ENCODE results near the gene ANKRD36.
"Not testable (repeated sequence)": the region's sequence is repeated elsewhere in the genome, so short reads cannot be mapped to it uniquely, and the experiment has no call there.

The ANKRD36 gene

DNA sequence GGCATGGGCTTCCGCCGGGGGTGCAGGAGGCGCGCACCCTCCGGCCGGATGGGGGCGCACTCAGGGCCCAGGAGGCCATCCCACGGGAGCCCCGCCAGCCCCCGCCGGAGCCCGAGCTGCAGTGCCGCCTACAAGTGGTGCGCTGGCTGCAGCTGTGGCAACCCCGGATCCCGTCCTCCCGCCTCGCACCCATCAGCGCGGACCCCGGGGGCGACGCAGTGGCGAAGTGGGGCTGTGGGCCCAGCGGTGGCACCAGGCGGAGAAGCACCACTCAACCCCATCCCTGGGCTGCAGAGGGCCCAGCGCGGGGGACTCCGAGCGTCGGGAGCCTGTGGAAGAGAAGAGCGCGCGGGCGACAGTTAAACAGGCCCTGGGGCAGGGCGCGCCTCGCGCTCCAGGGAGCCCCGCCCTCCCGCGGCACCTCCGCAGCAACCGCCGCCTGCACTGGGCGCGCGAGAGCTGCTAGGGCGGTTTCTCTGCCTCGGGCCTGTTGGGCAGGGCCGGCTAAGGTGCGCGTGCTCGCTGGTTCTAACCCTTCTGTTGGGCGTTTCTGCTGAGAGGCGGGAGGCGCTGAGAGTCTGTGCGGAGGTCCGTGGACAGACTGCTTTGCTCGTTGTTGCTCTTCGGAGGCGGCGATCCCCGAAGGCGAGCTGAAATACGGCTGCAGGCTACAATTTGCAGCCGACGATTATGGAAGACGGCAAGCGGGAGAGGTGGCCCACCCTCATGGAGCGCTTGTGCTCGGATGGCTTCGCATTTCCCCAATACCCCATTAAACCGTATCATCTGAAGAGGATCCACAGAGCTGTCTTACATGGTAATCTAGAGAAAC is at the start of gene ANKRD36:
TSS of gene ANKRD36 (plus strand) at position 104 of the 832 bp plus-strand sequence. CDS start at position 691, 587 bp downstream.
- peak; percentile 59 for DNase-seq (ENCODE audit: low read depth)

DNA sequence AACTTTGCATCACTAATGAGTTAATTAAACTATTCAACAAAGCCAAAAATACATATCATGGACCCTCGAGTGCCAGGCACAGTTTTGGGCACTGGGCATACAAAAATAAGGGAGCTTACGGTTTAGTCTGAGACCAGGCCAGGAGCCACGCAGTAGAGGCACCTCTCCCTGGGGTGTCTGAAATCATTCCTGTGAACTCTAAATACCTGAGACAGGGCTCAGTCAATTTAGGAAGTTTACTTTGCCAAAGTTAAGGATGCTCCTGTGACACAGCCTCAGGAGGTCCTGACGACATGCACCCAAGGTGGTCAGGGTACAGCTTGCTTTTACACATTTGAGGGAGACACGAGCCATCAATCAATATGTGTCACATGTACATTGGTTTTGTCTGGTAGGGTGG is 46.9 kb upstream of the ANKRD36 start:
- not testable (repeated sequence) for DNase-seq (ENCODE audit: low read depth)

DNA sequence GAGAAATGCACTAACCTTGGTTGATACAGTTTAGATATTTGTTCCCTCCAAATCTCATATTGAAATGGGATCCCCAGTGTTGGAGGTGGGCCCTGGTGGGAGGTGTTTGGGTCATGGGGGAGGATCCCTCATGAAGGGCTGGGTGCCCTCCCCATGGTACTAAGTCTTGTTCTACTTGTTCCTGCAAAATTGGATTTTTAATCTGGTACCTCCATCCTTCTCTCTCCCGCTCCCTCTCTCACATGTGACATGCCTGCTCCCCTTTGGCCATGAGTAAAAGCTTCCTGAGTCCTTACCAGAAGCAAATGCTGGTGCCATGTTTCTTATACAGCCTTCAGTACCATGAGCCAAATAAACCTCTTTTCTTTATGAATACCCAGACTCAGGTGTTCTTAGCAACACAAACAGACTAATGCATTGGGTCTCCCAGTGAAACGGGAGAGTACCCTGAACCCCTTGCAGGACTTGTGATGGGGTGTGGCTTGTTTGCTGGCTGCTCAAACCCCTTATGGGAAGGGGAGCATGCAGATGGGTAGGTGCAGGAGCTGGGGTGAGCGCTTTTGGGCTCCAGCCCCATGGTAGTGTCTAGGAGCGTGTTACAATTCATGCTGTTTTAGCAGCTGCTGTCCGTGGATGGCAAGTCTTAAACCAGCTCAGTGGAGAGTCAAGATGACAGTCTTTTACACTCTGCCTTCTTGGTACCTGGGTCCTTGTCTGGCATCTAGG is 45.5 kb upstream of the ANKRD36 start:
- DNase-seq (ENCODE audit: low read depth), result no peak

DNA sequence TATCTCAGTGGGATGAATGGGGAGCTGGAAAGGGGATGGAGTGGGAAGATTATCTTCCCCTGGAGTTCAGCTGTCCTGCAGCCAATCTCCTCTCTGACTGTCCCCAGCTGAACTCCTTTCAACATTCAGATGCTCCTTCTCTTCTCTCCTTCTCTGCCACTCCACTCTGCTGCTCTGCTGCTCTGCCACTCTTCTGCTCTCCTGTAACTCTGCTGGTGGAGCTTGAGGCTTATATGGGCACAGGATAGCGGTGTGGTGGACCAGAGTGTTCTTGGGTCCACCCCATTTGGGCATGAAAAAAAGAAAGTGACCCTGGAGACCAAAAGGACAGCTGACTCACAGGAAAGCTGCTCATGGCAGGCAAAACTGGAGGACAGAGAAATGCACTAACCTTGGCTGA is 44.9 kb upstream of the ANKRD36 start:
- DNase-seq (ENCODE audit: low read depth), result no peak

DNA sequence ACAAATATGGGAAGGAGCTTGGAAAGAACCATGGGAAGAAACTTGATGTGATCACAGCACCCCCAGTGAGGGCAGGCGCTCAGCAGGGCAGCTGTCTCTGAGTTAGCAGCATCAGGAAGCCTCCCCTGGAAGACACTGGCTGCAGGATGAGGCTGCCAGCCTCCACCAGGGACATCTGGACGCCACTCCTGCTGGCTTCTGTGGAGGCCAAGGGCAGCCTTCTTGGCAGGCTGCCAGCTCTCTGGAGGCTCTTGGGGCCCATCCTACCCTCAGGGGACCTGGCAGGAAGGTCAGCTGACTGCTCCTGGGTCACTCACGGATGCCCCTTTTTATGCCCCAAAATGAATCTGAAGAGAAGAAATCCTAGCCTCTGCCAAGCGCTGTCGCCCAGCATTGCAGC is 44.2 kb upstream of the ANKRD36 start:
- DNase-seq (ENCODE audit: low read depth), result not testable (repeated sequence)

DNA sequence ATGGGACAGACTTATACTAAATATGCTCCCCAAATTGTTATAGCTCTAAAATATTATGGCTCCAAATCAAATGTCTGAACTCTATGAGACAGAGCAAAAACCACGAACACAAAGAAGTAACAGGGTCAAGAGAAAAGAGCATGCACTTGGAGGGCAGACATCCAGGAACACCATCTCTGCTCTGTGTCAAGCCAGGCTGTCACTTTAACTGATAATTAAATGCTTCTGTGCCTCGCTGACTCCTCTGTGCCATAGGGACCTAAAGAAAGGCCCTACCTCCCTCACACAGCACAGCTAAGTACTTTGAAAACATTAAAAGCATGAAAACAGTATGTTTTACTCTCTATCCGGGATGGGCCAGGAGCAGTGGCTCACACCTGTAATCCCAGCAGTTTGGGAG is 42.0 kb upstream of the ANKRD36 start:
- DNase-seq (ENCODE audit: low read depth), result not testable (repeated sequence)

DNA sequence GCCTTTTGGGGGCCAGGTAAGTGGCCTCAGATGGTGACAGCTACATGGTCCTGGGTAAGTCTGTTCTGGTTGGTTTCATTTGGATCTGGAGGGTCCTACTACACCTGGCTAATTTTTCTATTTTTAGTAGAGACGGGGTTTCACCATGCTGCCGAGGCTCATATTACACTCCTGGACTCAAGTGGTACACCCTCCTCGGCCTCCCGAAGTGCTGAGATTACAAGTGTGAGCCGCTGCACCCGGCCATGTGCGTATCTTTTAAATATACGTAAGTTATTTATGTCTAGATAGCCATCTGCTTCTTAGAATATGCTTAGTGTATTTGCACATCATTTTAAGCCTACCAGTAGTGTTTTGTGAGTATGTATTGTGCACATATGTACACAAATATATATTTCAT is 35.7 kb upstream of the ANKRD36 start:
- not testable (repeated sequence) for DNase-seq (ENCODE audit: low read depth)

DNA sequence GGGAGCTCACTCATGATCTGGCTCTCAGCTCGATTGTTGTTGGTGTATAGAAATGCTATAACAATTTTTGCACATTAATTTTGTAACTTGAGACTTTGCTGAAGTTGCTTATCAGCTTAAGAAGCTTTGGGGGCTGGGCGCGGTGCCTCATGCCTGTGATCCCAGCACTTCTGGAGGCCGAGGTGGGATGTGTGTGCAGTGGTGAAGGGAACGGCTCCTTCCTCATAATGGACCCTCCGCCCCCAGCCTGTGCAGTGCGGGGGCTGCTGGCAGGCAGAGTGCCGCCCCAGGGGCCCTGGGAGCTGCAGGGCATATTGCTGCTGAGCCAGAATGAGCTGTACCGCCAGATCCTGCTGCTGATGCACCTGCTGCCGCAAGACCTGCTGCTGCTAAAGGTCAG is 32.1 kb upstream of the ANKRD36 start:
- not testable (repeated sequence) for DNase-seq (ENCODE audit: low read depth)

DNA sequence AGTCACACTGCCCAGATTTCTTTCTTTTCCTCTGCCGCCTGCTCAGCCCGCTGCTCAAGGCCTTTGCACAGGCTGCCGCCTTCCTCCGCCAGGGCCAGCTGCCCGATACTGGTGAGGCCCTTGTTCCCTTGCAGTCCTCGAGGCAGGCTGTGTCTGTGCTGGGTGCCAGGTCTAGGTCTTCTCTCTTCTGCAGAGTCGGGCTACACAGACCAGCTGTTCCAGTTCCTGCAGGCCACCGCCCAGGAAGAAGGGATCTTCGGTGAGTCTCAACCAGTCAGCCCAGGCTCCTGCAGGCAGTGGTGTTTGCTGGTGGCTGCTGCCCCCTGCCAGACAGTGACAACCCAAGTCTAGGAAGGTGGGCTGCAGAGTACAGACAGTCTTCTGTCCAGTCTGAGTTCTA is 30.7 kb upstream of the ANKRD36 start:
- not testable (repeated sequence) for DNase-seq (ENCODE audit: low read depth)

DNA sequence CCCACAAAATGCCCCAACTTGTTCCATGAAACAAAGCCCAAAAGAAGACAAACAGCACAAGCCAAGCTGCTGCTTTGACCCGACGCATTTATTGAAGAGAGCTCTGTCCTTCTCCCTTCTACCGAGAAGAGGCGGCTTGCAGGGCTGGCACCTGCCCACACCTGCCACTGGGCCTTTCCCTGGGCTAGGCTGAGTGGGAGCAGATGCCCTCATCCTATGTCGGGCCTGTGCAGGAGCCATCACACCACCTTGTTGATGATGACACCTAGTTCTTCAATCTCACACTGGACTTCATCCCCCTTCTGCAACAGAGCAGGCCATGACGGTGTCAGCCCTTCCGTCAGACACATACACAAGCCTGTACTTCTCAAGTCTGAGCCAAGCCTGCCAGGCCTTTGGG is 29.4 kb upstream of the ANKRD36 start:
- DNase-seq (ENCODE audit: low read depth), result not testable (repeated sequence)

DNA sequence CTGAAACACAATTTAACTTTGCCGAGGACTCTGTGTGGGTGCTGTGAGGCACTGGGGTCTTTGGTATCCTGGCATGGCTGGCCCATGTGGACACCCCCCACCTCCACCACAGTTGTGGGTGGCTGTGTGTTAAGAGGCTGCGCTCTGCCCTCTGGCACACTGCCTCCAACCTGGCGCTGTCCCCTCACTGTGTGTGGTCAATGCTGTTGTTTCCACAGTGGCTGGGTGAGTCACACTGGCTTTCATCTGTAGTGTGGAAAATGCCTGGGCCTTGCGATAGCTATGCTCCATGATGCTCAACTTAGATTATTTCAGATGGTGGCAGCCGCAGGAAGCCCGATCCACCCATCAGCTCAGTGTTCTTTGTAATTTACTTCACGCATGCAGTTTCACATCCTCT is 27.9 kb upstream of the ANKRD36 start:
- DNase-seq (ENCODE audit: low read depth), result not testable (repeated sequence)

DNA sequence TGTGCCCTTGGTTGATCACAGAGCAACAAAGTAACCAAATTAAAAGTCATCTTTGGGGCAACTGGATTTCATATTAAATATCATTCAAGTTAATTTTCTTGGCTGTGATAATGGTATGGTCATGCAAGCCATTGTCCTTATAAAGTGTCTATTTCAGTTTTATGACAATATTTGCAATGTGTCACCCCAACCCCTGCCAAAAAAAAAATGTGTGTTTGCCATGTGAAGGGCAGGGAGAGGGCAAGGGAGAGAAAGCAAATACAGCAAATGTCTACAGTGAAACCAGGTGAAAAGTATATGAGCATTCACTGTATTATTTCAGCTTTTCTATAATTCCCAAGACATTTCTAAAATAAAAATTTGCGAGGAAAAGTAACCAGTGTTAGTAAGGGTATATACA is 24.2 kb upstream of the ANKRD36 start:
- DNase-seq (ENCODE audit: low read depth), result not testable (repeated sequence)

DNA sequence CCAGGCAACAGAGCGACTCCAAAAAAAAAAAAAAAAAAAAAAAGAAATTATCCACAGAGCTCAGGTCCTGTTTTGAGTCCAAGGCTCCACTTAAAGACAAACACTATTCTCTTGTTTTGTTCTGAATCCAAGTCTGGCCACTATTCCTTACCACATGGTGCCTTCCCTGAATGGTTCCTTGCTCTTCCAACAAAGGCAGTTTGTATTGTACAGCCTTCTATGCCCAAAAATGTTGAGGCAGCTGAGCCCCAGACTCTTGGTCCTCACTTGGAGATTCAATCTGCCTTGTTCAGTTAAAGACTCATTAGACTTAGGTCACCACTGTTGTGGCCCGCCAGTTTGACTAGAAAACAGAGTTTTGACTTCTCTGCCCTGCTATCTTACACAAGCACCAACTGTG is 20.0 kb upstream of the ANKRD36 start:
- DNase-seq (ENCODE audit: low read depth), result not testable (repeated sequence)

DNA sequence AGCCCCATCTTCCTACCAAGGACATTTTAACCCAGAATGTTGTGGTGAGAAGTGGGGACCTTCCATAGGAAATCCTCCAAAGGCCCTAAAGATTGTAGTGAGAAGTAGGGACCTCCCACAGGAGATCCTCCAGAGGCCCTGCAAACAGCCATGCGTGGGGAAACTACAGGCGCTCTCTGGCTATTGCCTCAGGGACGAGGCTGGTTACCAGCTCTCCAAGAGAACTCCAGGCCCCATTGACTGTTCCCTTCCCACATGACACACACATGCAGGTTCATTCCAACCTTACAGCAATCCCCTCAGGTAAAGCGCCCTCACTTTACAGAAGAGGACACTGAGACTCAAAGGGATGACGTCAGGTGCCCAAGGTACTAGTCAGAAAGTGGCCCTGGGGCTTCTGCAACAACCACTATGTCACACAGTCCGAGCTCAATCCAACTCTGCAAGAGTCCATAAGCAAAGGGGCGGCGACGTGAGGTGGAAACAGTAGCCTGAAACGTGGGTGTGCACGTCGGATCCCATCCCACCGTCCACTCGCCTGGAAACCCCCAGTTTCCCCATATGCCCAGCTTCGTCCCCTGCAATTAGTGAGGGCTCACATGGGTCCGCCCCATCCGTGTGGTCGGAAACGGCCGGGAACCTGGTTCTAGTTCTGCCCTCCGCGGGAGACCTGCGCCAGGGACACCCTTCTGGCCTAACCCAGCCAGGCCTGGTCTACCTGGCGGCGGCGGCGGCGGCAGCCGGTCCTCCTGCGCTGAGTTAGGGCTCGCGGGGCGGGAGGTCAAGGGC is 18.8 kb upstream of the ANKRD36 start:
- DNase-seq (ENCODE audit: low read depth), result not testable (repeated sequence)

DNA sequence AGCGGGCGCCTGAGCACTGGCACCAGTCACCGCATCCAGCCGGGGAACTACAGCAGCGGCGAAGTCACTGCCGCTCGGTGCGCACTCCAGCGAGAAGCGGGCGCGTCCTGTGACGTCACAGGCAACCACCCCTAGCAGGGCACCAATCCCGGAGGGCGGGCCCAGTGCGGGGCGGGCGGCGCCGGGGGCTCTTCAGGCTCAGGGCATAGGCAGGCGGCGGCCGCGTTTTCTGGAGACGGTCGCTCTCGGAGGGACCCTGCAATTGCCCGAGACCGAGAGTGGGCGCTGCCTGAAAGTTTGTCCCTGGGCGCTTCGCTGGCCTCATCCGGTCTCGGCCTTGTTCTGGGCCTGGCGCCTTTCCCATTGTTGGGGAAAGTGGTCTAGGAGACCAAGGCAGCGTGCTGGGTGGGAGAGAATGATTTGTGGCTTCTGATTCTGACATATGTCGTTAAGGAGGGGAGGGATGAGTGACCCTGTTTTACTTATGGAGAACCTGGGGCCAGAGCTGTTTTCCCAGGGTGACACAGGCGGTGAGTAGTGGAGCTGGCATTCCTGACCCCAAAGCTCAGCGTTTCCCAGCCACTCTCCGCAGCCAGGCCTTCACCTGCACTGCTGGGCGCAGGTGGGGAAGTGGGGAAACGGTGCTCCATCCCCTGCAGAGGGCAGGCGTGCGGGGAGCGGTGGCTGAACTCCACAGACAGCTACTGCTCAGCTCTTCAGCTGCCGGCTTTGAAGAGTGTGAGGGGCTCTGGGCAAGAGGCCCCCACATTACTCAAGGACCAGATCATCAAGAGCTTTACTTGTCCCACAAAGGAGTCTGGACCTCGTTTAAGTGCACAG is 18.0 kb upstream of the ANKRD36 start, which contains the start of gene FAHD2B:
TSS of gene FAHD2B (minus strand) at position 111 of the 840 bp plus-strand sequence. CDS start 3,176 bp downstream, outside the sequence.
- peak; percentile 26 for DNase-seq (ENCODE audit: low read depth)

DNA sequence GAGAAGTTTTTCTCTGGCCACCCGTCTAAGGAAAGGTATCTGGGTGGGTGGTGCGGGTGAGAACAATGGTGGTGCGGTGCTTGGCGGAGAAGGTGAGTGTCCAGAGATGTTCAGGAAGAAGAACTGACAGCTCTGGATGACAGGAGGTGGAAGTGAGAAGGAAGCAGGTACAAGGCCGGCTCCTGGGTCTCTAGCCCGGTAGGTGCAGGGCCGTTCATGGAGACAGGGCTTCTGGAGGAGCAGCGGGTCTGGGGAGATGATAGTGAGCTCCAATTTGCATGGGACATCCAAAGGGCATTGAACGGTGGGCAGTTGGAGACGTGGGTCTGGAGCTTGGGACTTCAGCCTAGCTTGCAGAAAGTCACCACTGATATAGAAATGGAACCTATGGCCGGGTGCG is 17.3 kb upstream of the ANKRD36 start:
- no peak for DNase-seq (ENCODE audit: low read depth)

DNA sequence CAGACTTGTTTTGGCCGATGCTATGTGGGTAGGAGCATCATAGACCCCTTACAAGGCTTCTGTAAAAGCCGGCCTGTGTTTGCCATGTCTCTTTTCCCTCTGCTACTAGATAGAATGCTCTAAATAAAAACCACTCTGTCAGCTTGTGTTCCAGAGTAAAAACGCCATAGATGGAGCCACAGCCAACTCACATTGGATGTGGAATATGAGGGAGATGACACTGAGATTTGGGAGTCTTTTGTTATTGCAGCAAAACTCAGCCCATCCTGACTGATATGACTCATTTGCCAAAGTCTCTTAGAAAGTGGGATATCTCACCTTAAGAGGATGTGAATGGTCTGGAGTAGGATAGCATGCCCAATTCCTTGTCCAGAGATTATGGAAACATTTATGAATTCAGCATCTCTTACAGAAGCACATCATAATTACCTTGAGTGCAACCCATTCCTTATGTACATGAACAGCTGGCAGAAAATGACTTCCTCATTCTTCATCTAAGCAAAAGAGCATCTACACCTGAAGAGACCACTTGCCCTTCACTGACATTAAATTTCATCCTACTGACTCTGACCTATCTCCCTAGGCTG is 14.1 kb upstream of the ANKRD36 start:
- not testable (repeated sequence) for DNase-seq (ENCODE audit: low read depth)

DNA sequence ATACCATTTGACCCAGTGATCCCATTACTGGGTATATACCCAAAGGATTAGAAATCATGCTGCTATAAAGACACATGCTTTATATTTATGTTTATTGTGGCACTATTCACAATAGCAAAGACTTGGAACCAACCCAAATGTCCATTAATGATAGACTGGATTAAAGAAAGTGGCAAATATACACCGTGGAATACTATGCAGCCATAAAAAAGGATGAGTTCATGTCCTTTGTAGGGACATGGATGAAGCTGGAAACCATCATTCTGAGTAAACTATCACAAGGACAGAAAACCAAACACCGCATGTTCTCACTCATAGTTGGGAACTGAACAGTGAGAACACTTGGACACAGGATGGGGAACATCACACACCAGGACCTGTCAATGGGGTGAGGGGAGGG is 6.1 kb upstream of the ANKRD36 start:
- not testable (repeated sequence) for DNase-seq (ENCODE audit: low read depth)

DNA sequence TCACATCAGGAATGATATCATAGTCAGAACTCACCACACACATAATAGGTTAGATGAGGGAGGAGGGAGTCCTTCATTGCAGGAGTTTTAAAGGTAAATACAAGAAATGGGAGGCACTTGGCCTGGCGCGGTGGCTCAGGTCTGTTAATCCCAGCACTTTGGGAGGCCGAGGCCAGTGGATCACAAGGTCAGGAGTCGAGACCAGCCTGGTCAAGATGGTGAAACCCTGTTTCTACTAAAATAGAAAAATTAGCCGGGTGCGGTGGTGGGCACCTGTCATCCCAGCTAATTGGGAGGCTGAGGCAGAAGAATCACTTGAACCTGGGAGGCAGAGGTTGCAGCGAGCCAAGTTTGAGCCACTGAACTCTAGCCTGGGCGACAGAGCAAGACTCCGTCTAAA is 1.7 kb upstream of the ANKRD36 start:
- not testable (repeated sequence) for DNase-seq (ENCODE audit: low read depth)

DNA sequence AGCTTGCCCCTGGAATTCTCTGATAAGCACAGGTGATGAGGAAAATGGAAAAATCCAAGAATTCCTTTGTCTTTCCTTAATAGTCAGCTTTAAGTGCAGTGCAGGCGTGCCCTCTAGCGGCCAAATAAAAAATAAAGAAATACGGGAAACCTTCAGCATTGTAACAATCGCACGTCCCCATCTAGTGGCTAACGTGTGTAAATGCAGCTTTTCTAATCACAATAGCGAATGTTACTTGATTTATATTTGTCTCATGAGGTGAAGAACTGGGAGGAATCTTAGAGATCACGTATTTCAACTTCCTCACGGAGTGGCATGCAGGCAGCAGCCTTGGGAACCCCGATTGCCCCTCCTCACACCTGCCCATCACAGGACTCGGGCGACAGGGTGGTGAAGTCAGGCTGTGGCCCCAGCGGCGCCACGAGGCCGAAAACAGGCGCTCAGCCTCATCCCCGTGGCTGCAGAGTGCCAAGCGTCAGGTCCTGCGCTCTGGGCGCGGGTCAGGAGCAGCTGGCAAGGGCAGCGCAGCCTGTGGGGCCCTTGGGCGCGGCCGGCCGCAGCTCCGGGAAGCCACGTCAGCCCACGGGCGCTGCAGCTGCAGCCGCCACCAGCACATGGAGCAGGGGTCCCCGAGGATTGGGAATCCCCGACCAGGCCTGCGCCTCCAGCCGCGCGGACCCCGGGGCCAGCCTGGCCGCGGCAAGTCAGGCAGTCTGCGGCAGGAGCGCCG is 468 bp upstream of the ANKRD36 start:
- not testable (repeated sequence) for DNase-seq (ENCODE audit: low read depth)
